Measurements from ENCODE around the gene ZNF334.

The ZNF334 gene

GRCh38 chr20:46551522-46552381 is 38.4 kb upstream of the ZNF334 start:
- H3K4me1 Mint-ChIP-seq, result peaks cover 55% of the 10 kb centered on the region
- H3K27ac Mint-ChIP-seq, result peak overlapping the region; percentile 81
- DNase-seq, result no peak
- H3K4me3 Mint-ChIP-seq, result no peak overlapping the region
- no peaks in the 10 kb centered on the region for H3K36me3 Mint-ChIP-seq
- H3K9me3 Mint-ChIP-seq, result no peaks in the 10 kb centered on the region
- peaks cover 24% of the 10 kb centered on the region for H3K27me3 Mint-ChIP-seq
- CTCF ChIA-PET, result interaction anchor here (1.5 to 7.4 kb wide), 4 partner anchors 10 to 130 kb away, joined by 4 to 32 read pairs (median 8); no protein-coding TSS in a partner anchor

GRCh38 chr20:46550461-46550860 is 37.1 kb upstream of the ZNF334 start, which contains the start of gene OCSTAMP:
Gene OCSTAMP (minus strand): TSS chr20:46550654. CDS start chr20:46550560, 94 bp downstream.
- no peak within 1 kb of the TSS for H3K4me3 Mint-ChIP-seq
- no peak for DNase-seq
- peaks cover 22% of the 10 kb centered on the region for H3K27me3 Mint-ChIP-seq
- CTCF ChIA-PET, result interaction anchor here (0.6 to 7.4 kb wide), 7 partner anchors 10 to 131 kb away, joined by 3 to 54 read pairs (median 5); no protein-coding TSS in a partner anchor
- no peaks in the 10 kb centered on the region for H3K9me3 Mint-ChIP-seq
- H3K36me3 Mint-ChIP-seq, result no peaks in the 10 kb centered on the region
- H3K27ac Mint-ChIP-seq, result no peak within 1 kb of the TSS
- H3K4me1 Mint-ChIP-seq, result peaks cover 50% of the 10 kb centered on the region

GRCh38 chr20:46549188-46549972 is 36.0 kb upstream of the ZNF334 start:
- no peak overlapping the region for H3K4me3 Mint-ChIP-seq
- CTCF ChIA-PET, result interaction anchor here (0.9 to 7.4 kb wide), 9 partner anchors 11 to 132 kb away, joined by 3 to 54 read pairs (median 5); no protein-coding TSS in a partner anchor
- H3K9me3 Mint-ChIP-seq, result no peaks in the 10 kb centered on the region
- no peak overlapping the region for H3K27ac Mint-ChIP-seq
- peaks cover 40% of the 10 kb centered on the region for H3K4me1 Mint-ChIP-seq
- peaks cover 17% of the 10 kb centered on the region for H3K27me3 Mint-ChIP-seq
- no peak for DNase-seq
- no peaks in the 10 kb centered on the region for H3K36me3 Mint-ChIP-seq

GRCh38 chr20:46548688-46549087 is 35.3 kb upstream of the ZNF334 start:
- Mint-ChIP-seq H3K4me3 (no peak overlapping the region), H3K36me3 (no peaks in the 10 kb centered on the region), H3K27ac (no peak overlapping the region), H3K4me1 (peaks cover 40% of the 10 kb centered on the region), H3K9me3 (no peaks in the 10 kb centered on the region), H3K27me3 (peaks cover 20% of the 10 kb centered on the region)
- DNase-seq, result no peak
- CTCF ChIA-PET, result interaction anchor here (1.2 to 7.4 kb wide), 3 partner anchors 12 to 133 kb away, joined by 4 to 54 read pairs (median 32); no protein-coding TSS in a partner anchor

GRCh38 chr20:46547995-46548394 is 34.6 kb upstream of the ZNF334 start:
- Mint-ChIP-seq H3K27ac (no peak overlapping the region), H3K27me3 (peaks cover 24% of the 10 kb centered on the region), H3K4me1 (peaks cover 36% of the 10 kb centered on the region), H3K36me3 (no peaks in the 10 kb centered on the region), H3K4me3 (no peak overlapping the region), H3K9me3 (no peaks in the 10 kb centered on the region)
- DNase-seq, result no peak
- CTCF ChIA-PET, result interaction anchor here (1.2 to 7.4 kb wide), 3 partner anchors 13 to 134 kb away, joined by 4 to 54 read pairs (median 32); no protein-coding TSS in a partner anchor

GRCh38 chr20:46546936-46547335 is 33.6 kb upstream of the ZNF334 start:
- Mint-ChIP-seq H3K4me1 (peaks cover 30% of the 10 kb centered on the region), H3K27ac (no peak overlapping the region), H3K27me3 (peaks cover 35% of the 10 kb centered on the region), H3K36me3 (no peaks in the 10 kb centered on the region), H3K9me3 (no peaks in the 10 kb centered on the region), H3K4me3 (no peak overlapping the region)
- CTCF ChIA-PET, result interaction anchor here (0.7 to 7.4 kb wide), 3 partner anchors 14 to 135 kb away, joined by 3 to 54 read pairs (median 32); no protein-coding TSS in a partner anchor
- peak; percentile 27 for DNase-seq

GRCh38 chr20:46546298-46546697 is 32.9 kb upstream of the ZNF334 start:
- Mint-ChIP-seq H3K27ac (no peak overlapping the region), H3K4me3 (no peak overlapping the region), H3K9me3 (no peaks in the 10 kb centered on the region), H3K36me3 (no peaks in the 10 kb centered on the region), H3K4me1 (peaks cover 23% of the 10 kb centered on the region), H3K27me3 (peaks cover 41% of the 10 kb centered on the region)
- CTCF ChIA-PET, result interaction anchor here (0.5 to 7.4 kb wide), 4 partner anchors 14 to 136 kb away, joined by 3 to 54 read pairs (median 18); no protein-coding TSS in a partner anchor
- no peak for DNase-seq

GRCh38 chr20:46545827-46546138 is 32.4 kb upstream of the ZNF334 start:
- H3K9me3 Mint-ChIP-seq, result no peaks in the 10 kb centered on the region
- no peak overlapping the region for H3K4me3 Mint-ChIP-seq
- H3K36me3 Mint-ChIP-seq, result no peaks in the 10 kb centered on the region
- DNase-seq, result no peak
- CTCF ChIA-PET, result interaction anchor here (0.5 to 7.4 kb wide), 11 partner anchors 12 to 144 kb away, joined by 3 to 63 read pairs (median 5); partner anchors contain the start of gene TP53RK
- H3K4me1 Mint-ChIP-seq, result peaks cover 19% of the 10 kb centered on the region
- peaks cover 43% of the 10 kb centered on the region for H3K27me3 Mint-ChIP-seq
- H3K27ac Mint-ChIP-seq, result peak overlapping the region; percentile 35

- peaks cover 14% of the 10 kb centered on the region for H3K4me1 Mint-ChIP-seq
- H3K27ac Mint-ChIP-seq, result peak overlapping the region; percentile 91
- no peaks in the 10 kb centered on the region for H3K36me3 Mint-ChIP-seq
- DNase-seq, result peak; percentile 67
- peak overlapping the region; percentile 40 for H3K4me3 Mint-ChIP-seq
- CTCF ChIA-PET, result interaction anchor here (0.9 to 7.1 kb wide), 21 partner anchors 8 to 154 kb away, joined by 3 to 63 read pairs (median 5); partner anchors contain the start of genes TP53RK and ZNF334
- H3K27me3 Mint-ChIP-seq, result peaks cover 38% of the 10 kb centered on the region
- no peaks in the 10 kb centered on the region for H3K9me3 Mint-ChIP-seq
Observed at GRCh38 chr20:46545077-46545826, 31.9 kb upstream of the ZNF334 start.

- no peaks in the 10 kb centered on the region for H3K9me3 Mint-ChIP-seq
- peaks cover 38% of the 10 kb centered on the region for H3K27me3 Mint-ChIP-seq
- H3K4me3 Mint-ChIP-seq, result no peak overlapping the region
- CTCF ChIA-PET, result interaction anchor here (0.9 to 7.1 kb wide), 22 partner anchors 8 to 155 kb away, joined by 3 to 63 read pairs (median 4); partner anchors contain the start of genes TP53RK and ZNF334
- peak overlapping the region; percentile 91 for H3K27ac Mint-ChIP-seq
- DNase-seq, result no peak
- no peaks in the 10 kb centered on the region for H3K36me3 Mint-ChIP-seq
- H3K4me1 Mint-ChIP-seq, result peaks cover 11% of the 10 kb centered on the region
Observed at GRCh38 chr20:46544576-46544975, 31.2 kb upstream of the ZNF334 start.

GRCh38 chr20:46543959-46544358 is 30.6 kb upstream of the ZNF334 start:
- H3K4me1 Mint-ChIP-seq, result peaks cover 11% of the 10 kb centered on the region
- no peak for DNase-seq
- CTCF ChIA-PET, result interaction anchor here (0.9 to 7.1 kb wide), 16 partner anchors 9 to 156 kb away, joined by 3 to 63 read pairs (median 5); partner anchors contain the start of gene ZNF334
- no peaks in the 10 kb centered on the region for H3K36me3 Mint-ChIP-seq
- no peak overlapping the region for H3K4me3 Mint-ChIP-seq
- no peaks in the 10 kb centered on the region for H3K9me3 Mint-ChIP-seq
- H3K27ac Mint-ChIP-seq, result no peak overlapping the region
- H3K27me3 Mint-ChIP-seq, result peaks cover 44% of the 10 kb centered on the region

- Mint-ChIP-seq H3K27ac (no peak overlapping the region), H3K4me3 (no peak overlapping the region), H3K4me1 (peaks cover 11% of the 10 kb centered on the region), H3K36me3 (no peaks in the 10 kb centered on the region), H3K9me3 (no peaks in the 10 kb centered on the region), H3K27me3 (peaks cover 49% of the 10 kb centered on the region)
- CTCF ChIA-PET, result interaction anchor here (1.1 kb wide), 1 partner anchor 140 kb away, joined by 3 read pairs; no protein-coding TSS in a partner anchor
- DNase-seq, result no peak
Observed at GRCh38 chr20:46543033-46543432, 29.7 kb upstream of the ZNF334 start.
